CD4-positive, alpha-beta T cell (primary cell): ENCODE measurements around the gene OR2V1. TPM values are rescaled to one million over a fixed set of nuclear protein-coding genes. Genes with fewer than 3 reads are reported as not detected.

Experiments used
- ATAC-seq: fragments of 200-7000 bp; cut with Tn5 transposase; one replicate; pipeline ENCODE4 v1.10.0; 2022; ENCODE audit warnings: mild to moderate bottlenecking; ENCODE audit not compliant: poor library complexity
- CTCF ChIA-PET: fragments of 350-600 bp; sonication (Branson Sonifier 250); formaldehyde crosslinking; loops from one replicate; lab custom pipeline; 2021; ENCODE audit warnings: antibody characterized with exemption, inconsistent platforms; lab: Charles Lee
- POLR2A ChIA-PET: fragments of 350-600 bp; sonication (Branson Sonifier 250); formaldehyde crosslinking; loops from one replicate; lab custom pipeline; 2021; ENCODE audit warnings: antibody characterized with exemption, inconsistent platforms; lab: Charles Lee
- DNase-seq, 14 experiments: peaks; one replicate each; pipeline ENCODE4 v3.0.0-alpha.2; 2013 to 2020; ENCODE audit warnings: mixed read lengths in 2 of 14
- H3K27ac ChIP-seq, 2 donors: one replicate each; pipeline versions ENCODE4 v1.5.1 to v1.7.0; 2013; ENCODE audit warnings: low read length in 2 of 2, low read depth in 1 of 2, mild to moderate bottlenecking in 1 of 2
- H3K27me3 ChIP-seq, 2 experiments: 1 replicate in 1 of 2; 2 replicates in 1 of 2; pipeline versions ENCODE4 v1.6.1 to v1.7.0; 2013; ENCODE audit warnings: low read length in 2 of 2, control low read depth in 1 of 2, mild to moderate bottlenecking in 1 of 2, moderate library complexity in 1 of 2; ENCODE audit not compliant: insufficient read depth in 2 of 2, control insufficient read depth in 1 of 2
- H3K36me3 ChIP-seq: one replicate; pipeline ENCODE4 v1.6.1; 2013; ENCODE audit warnings: low read length, control low read depth; ENCODE audit not compliant: insufficient read depth
- H3K4me1 ChIP-seq: one replicate; pipeline ENCODE4 v1.6.1; 2013; ENCODE audit warnings: low read length, control low read depth; ENCODE audit not compliant: insufficient read depth
- H3K4me3 ChIP-seq: one replicate; pipeline ENCODE4 v1.5.1; 2013; ENCODE audit warnings: mild to moderate bottlenecking, low read length, moderate library complexity
- H3K9me3 ChIP-seq, 2 experiments: 1 replicate in 1 of 2; 2 replicates in 1 of 2; pipeline versions ENCODE4 v1.6.1 to v1.7.0; 2013; ENCODE audit warnings: low read length in 2 of 2, mild to moderate bottlenecking in 2 of 2, control low read depth in 1 of 2, moderate library complexity in 1 of 2; ENCODE audit not compliant: control insufficient read depth in 1 of 2, insufficient read depth in 1 of 2
- H3K27ac Mint-ChIP-seq: one replicate; pipeline ENCODE4 v1.8.0; 2020; ENCODE audit warnings: mixed read lengths
- H3K27me3 Mint-ChIP-seq: one replicate; pipeline ENCODE4 v1.8.0; 2021; ENCODE audit warnings: mixed read lengths
- H3K36me3 Mint-ChIP-seq: one replicate; pipeline ENCODE4 v1.8.0; 2021; ENCODE audit warnings: low read depth, mixed read lengths
- H3K4me1 Mint-ChIP-seq: one replicate; pipeline ENCODE4 v1.8.0; 2021; ENCODE audit warnings: low read depth, mixed read lengths
- H3K4me3 Mint-ChIP-seq: one replicate; pipeline ENCODE4 v1.8.0; 2020; ENCODE audit warnings: mild to moderate bottlenecking, mixed read lengths
- H3K9me3 Mint-ChIP-seq: one replicate; pipeline ENCODE4 v1.8.0; 2020; ENCODE audit warnings: mixed read lengths
- CTCF ChIP-seq: fragments of 200-600 bp; IDR thresholded peaks from one replicate; pipeline ENCODE4 v1.8.0; 2022; ENCODE audit warnings: antibody characterized with exemption, mild to moderate bottlenecking
- intact Hi-C, 2 experiments: fragments of 100-400 bp; cut with DNase I in 1 of 2; cut with micrococcal nuclease in 1 of 2; formaldehyde crosslinking; loops; one replicate each; pipeline versions ENCODE4 v1.15.1 to v1.9.0; 2023 to 2025; cut with DNase I, micrococcal nuclease
- total RNA-seq, 174 experiments: library from RNA in 2 of 174; stranded (reverse) in 2 of 174; gene quantifications; one replicate each; pipeline ENCODE4 v1.2.3 and lab custom pipeline; 2021 to 2026

The OR2V1 gene
- total RNA-seq, 2 experiments from 2014 or later: not detected

GRCh38 chr5:181168595-181169118, 37.7 kb upstream of the OR2V1 start:
- TF ChIP-seq CTCF: no peak
- CTCF ChIA-PET: interaction anchor here (1.0 to 2.2 kb wide), 2 partner anchors 16 to 38 kb away, joined by 5 to 7 read pairs; no protein-coding TSS in a partner anchor
- Histone ChIP-seq H3K27ac (no peak overlapping the region), H3K4me1 (peaks cover 37% of the 10 kb centered on the region), H3K9me3 (peaks cover 0 to 36% of the 10 kb centered on the region in 2 experiments), H3K27me3 (peaks cover 49 to 54% of the 10 kb centered on the region in 2 experiments), H3K4me3 (no peak overlapping the region), H3K36me3 (no peaks in the 10 kb centered on the region)
- ATAC-seq: no peak
- intact Hi-C loops: loop anchor here in 1 of 2 experiments (10.0 kb wide), 2 partner anchors 46 to 364 kb away; partner anchors contain the start of gene MGAT1
- H3K4me1 Mint-ChIP-seq: peaks cover 72% of the 10 kb centered on the region
- POLR2A ChIA-PET: interaction anchor here (1.0 to 2.4 kb wide), 2 partner anchors 16 to 23 kb away, joined by 4 to 8 read pairs; no protein-coding TSS in a partner anchor
- H3K27ac Mint-ChIP-seq: peak overlapping the region; percentile 82
- H3K27me3 Mint-ChIP-seq: peaks cover 81% of the 10 kb centered on the region
- DNase-seq: no peak
- peak overlapping the region; percentile 39 for H3K4me3 Mint-ChIP-seq
- H3K9me3 Mint-ChIP-seq: no peaks in the 10 kb centered on the region
- peaks cover 11% of the 10 kb centered on the region for H3K36me3 Mint-ChIP-seq

GRCh38 chr5:181167814-181168488, 37.0 kb upstream of the OR2V1 start:
- Histone ChIP-seq H3K4me1 (peaks cover 30% of the 10 kb centered on the region), H3K27me3 (peaks cover 49 to 51% of the 10 kb centered on the region in 2 experiments), H3K4me3 (no peak overlapping the region), H3K36me3 (no peaks in the 10 kb centered on the region), H3K9me3 (peaks cover 0 to 30% of the 10 kb centered on the region in 2 experiments), H3K27ac (no peak overlapping the region)
- ATAC-seq: no peak
- no peak for TF ChIP-seq CTCF
- POLR2A ChIA-PET: interaction anchor here (1.0 to 2.4 kb wide), 2 partner anchors 16 to 24 kb away, joined by 4 to 8 read pairs; no protein-coding TSS in a partner anchor
- Mint-ChIP-seq H3K4me3 (no peak overlapping the region), H3K27me3 (peaks cover 75% of the 10 kb centered on the region), H3K4me1 (peaks cover 72% of the 10 kb centered on the region), H3K9me3 (no peaks in the 10 kb centered on the region), H3K36me3 (peaks cover 8% of the 10 kb centered on the region), H3K27ac (peak overlapping the region; percentile 82)
- intact Hi-C loops: loop anchor here in 1 of 2 experiments (10.0 kb wide), 2 partner anchors 47 to 363 kb away; partner anchors contain the start of gene MGAT1
- CTCF ChIA-PET: interaction anchor here (1.0 to 2.2 kb wide), 3 partner anchors 17 to 94 kb away, joined by 5 to 7 read pairs (median 6); no protein-coding TSS in a partner anchor
- DNase-seq: peak in 4 of 14 experiments; percentile 16 to 60 (median 49)

GRCh38 chr5:181166812-181167733, 36.1 kb upstream of the OR2V1 start:
- ChIA-PET CTCF (interaction anchor here (1.7 to 2.2 kb wide), 2 partner anchors 18 to 95 kb away, joined by 6 to 7 read pairs; no protein-coding TSS in a partner anchor), POLR2A (interaction anchor here (2.4 kb wide), 1 partner anchor 17 kb away, joined by 8 read pairs; no protein-coding TSS in a partner anchor)
- no peak overlapping the region for H3K4me3 ChIP-seq
- no peak overlapping the region for H3K4me3 Mint-ChIP-seq
- TF ChIP-seq CTCF: no peak
- intact Hi-C loops: loop anchor here in 1 of 2 experiments (10.0 kb wide), 2 partner anchors 48 to 362 kb away; partner anchors contain the start of gene MGAT1
- no peaks in the 10 kb centered on the region for H3K36me3 ChIP-seq
- H3K36me3 Mint-ChIP-seq: peaks cover 8% of the 10 kb centered on the region
- H3K9me3 ChIP-seq: peaks cover 0 to 30% of the 10 kb centered on the region in 2 experiments
- peaks cover 45 to 49% of the 10 kb centered on the region in 2 experiments for H3K27me3 ChIP-seq
- ATAC-seq (no peak), DNase-seq (peak in 1 of 14 experiments; percentile 28)
- no peaks in the 10 kb centered on the region for H3K9me3 Mint-ChIP-seq
- H3K27ac Mint-ChIP-seq: peak overlapping the region; percentile 94
- peaks cover 69% of the 10 kb centered on the region for H3K27me3 Mint-ChIP-seq
- H3K4me1 Mint-ChIP-seq: peaks cover 64% of the 10 kb centered on the region
- no peak overlapping the region for H3K27ac ChIP-seq
- peaks cover 24% of the 10 kb centered on the region for H3K4me1 ChIP-seq
